ENCODE results near the gene NTN5.

The NTN5 gene

GRCh38 chr19:48644839-48645619 lies 27.8 kb downstream of the NTN5 start:
- Histone ChIP-seq H3K4me3 (ENCODE audit: low read depth, low read length) (peak overlapping the region; percentile 69), H3K27me3 (no peaks in the 10 kb centered on the region), H3K9me3 (no peaks in the 10 kb centered on the region), H3K36me3 (no peaks in the 10 kb centered on the region), H3K4me1 (no peaks in the 10 kb centered on the region)
- TF ChIP-seq, protein P1, sequence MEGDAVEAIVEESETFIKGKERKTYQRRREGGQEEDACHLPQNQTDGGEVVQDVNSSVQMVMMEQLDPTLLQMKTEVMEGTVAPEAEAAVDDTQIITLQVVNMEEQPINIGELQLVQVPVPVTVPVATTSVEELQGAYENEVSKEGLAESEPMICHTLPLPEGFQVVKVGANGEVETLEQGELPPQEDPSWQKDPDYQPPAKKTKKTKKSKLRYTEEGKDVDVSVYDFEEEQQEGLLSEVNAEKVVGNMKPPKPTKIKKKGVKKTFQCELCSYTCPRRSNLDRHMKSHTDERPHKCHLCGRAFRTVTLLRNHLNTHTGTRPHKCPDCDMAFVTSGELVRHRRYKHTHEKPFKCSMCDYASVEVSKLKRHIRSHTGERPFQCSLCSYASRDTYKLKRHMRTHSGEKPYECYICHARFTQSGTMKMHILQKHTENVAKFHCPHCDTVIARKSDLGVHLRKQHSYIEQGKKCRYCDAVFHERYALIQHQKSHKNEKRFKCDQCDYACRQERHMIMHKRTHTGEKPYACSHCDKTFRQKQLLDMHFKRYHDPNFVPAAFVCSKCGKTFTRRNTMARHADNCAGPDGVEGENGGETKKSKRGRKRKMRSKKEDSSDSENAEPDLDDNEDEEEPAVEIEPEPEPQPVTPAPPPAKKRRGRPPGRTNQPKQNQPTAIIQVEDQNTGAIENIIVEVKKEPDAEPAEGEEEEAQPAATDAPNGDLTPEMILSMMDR (IDR thresholded peaks at IDR 0.05; ENCODE audit: low read depth, low read length), result no peak
- DNase-seq, result peak; percentile 80

- DNase-seq, result no peak
- Histone ChIP-seq H3K36me3 (no peaks in the 10 kb centered on the region), H3K4me1 (no peaks in the 10 kb centered on the region), H3K4me3 (ENCODE audit: low read depth, low read length) (no peak overlapping the region), H3K9me3 (no peaks in the 10 kb centered on the region), H3K27me3 (no peaks in the 10 kb centered on the region)
- TF ChIP-seq, protein P1 (IDR thresholded peaks at IDR 0.05; ENCODE audit: low read depth, low read length), result no peak
Measured at GRCh38 chr19:48644355-48644754, 28.5 kb downstream of the NTN5 start.

GRCh38 chr19:48642862-48643261 lies 30.0 kb downstream of the NTN5 start:
- Histone ChIP-seq H3K27me3 (no peaks in the 10 kb centered on the region), H3K36me3 (no peaks in the 10 kb centered on the region), H3K4me1 (peaks cover 5% of the 10 kb centered on the region; the same call in 1 of the 2 replicates), H3K9me3 (no peaks in the 10 kb centered on the region), H3K4me3 (ENCODE audit: low read depth, low read length) (no peak overlapping the region)
- no peak for DNase-seq
- TF ChIP-seq, protein P1 (IDR thresholded peaks at IDR 0.05; ENCODE audit: low read depth, low read length), result no peak

GRCh38 chr19:48641850-48642249 lies 31.0 kb downstream of the NTN5 start:
- no peak overlapping the region for H3K4me3 ChIP-seq (ENCODE audit: low read depth, low read length)
- H3K4me1 ChIP-seq, result peaks cover 5% of the 10 kb centered on the region
- H3K27me3 ChIP-seq, result no peaks in the 10 kb centered on the region
- TF ChIP-seq, protein P1 (IDR thresholded peaks at IDR 0.05; ENCODE audit: low read depth, low read length), result no peak
- H3K9me3 ChIP-seq, result no peaks in the 10 kb centered on the region
- H3K36me3 ChIP-seq, result no peaks in the 10 kb centered on the region
- DNase-seq, result no peak

DNA sequence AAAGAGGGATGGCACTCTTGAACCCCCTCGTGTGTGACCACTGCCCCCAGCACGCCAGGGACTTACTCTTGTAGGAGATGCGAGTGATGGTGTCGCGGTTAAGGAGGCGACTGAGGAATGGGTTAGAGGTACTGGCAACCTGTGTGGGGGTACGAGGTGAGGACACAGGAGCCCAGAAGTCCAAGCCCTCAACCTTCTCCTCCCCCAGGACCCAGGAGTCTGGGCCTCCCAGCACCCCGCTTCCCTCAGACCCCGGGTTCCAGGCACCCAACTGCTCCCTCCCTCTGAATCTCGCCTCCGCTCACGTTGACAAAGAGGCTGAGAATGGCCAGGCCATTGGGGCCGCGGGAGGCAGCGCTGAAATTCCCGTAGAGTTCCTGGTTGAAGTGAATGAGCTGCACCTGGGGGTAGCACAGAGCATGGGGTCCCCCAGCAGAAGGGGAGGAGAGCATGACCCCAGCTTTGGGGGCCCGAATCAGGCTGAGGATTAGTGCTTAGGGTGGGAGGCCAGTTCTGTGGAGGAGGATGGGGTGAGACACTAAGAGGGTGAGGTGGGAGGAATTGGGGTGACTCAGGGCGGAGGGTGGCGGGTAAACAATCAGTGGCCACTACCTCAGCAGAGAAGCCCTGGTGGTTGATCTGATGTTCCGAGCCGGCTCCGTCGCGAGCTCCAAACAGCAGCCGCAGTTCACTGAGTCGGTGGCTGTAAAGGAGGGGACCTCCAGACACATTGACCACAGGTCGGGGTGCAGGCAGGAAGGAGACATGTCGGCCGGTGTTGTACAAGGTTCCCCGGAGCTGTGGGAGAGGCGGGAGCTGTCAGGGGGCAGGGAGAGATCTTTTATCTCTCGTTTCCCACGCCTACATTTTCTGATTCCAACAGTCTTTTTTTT lies 33.1 kb downstream of the NTN5 start:
- no peak for DNase-seq
- no peaks in the 10 kb centered on the region for H3K9me3 ChIP-seq
- TF ChIP-seq, protein P1 (IDR thresholded peaks at IDR 0.05; ENCODE audit: low read depth, low read length), result no peak
- H3K4me3 ChIP-seq (ENCODE audit: low read depth, low read length), result no peak overlapping the region
- H3K4me1 ChIP-seq, result peaks cover 10% of the 10 kb centered on the region
- no peaks in the 10 kb centered on the region for H3K27me3 ChIP-seq
- no peaks in the 10 kb centered on the region for H3K36me3 ChIP-seq

All from BE2C (cell line).